HEK293T (cell line): Measurements from ENCODE around the gene MRPL45.

ENCODE experiments used
- CTCF ChIA-PET: fragments of 350-600 bp; formaldehyde crosslinking; extraction: SDS; loops from one replicate; lab custom pipeline; 2021; ENCODE audit warnings: antibody characterized with exemption, inconsistent platforms; lab: Yijun Ruan, JAX
- POLR2A ChIA-PET: fragments of 350-600 bp; formaldehyde crosslinking; extraction: SDS; loops from one replicate; lab custom pipeline; 2020; ENCODE audit warnings: antibody characterized with exemption, inconsistent platforms; lab: Yijun Ruan, JAX
- DNase-seq: peaks from one replicate; pipeline ENCODE4 v3.0.0; 2012; ENCODE audit warnings: mixed read lengths; ENCODE audit errors: extremely low spot score
- ARNT ChIP-seq: fragments of 450-650 bp; IDR thresholded peaks from 2 replicates; pipeline ENCODE4 v1.6.1; 2017; ENCODE audit warnings: mild to moderate bottlenecking
- BHLHE40 ChIP-seq: fragments of 450-650 bp; IDR thresholded peaks from 2 replicates; pipeline ENCODE4 v1.6.1; 2016; ENCODE audit warnings: mild to moderate bottlenecking, moderate library complexity, borderline replicate concordance
- CTBP1 ChIP-seq: fragments of 450-650 bp; IDR thresholded peaks from 2 replicates; pipeline ENCODE4 v1.6.1; 2016; ENCODE audit warnings: borderline replicate concordance
- ELF4 ChIP-seq: fragments of 450-650 bp; IDR thresholded peaks from 2 replicates; pipeline ENCODE4 v1.6.1; 2017; ENCODE audit warnings: antibody characterized with exemption
- FOXA1 ChIP-seq: fragments of 450-650 bp; IDR thresholded peaks from 2 replicates; pipeline ENCODE4 v1.6.1; 2016; ENCODE audit warnings: mild to moderate bottlenecking
- FOXK2 ChIP-seq: fragments of 450-650 bp; IDR thresholded peaks from 2 replicates; pipeline ENCODE4 v1.6.1; 2016; ENCODE audit warnings: mild to moderate bottlenecking
- FOXM1 ChIP-seq: fragments of 450-650 bp; IDR thresholded peaks from 2 replicates; pipeline ENCODE4 v1.6.1; 2017; ENCODE audit warnings: mild to moderate bottlenecking, borderline replicate concordance
- HDGF ChIP-seq: fragments of 450-650 bp; IDR thresholded peaks from 2 replicates; pipeline ENCODE4 v1.6.1; 2017; ENCODE audit warnings: antibody characterized with exemption, borderline replicate concordance
- L3MBTL2 ChIP-seq: fragments of 450-650 bp; conservative IDR thresholded peaks from 2 replicates; pipeline ENCODE4 v1.6.1; 2016; ENCODE audit warnings: mild to moderate bottlenecking
- LEF1 ChIP-seq: fragments of 450-650 bp; IDR thresholded peaks from 2 replicates; pipeline ENCODE4 v1.6.1; 2017; ENCODE audit warnings: mild to moderate bottlenecking, borderline replicate concordance
- NFRKB ChIP-seq: fragments of 450-650 bp; IDR thresholded peaks from 2 replicates; pipeline ENCODE4 v1.6.1; 2016; ENCODE audit warnings: mild to moderate bottlenecking, moderate library complexity
- SP1 ChIP-seq: fragments of 450-650 bp; IDR thresholded peaks from 2 replicates; pipeline ENCODE4 v1.6.1; 2017
- SUZ12 ChIP-seq: fragments of 450-650 bp; IDR thresholded peaks from 2 replicates; pipeline ENCODE4 v1.6.1; 2016; ENCODE audit warnings: mild to moderate bottlenecking
- TARDBP ChIP-seq: fragments of 450-650 bp; IDR thresholded peaks from 2 replicates; pipeline ENCODE4 v1.6.1; 2016
- ZNF384 ChIP-seq: fragments of 450-650 bp; IDR thresholded peaks from 2 replicates; pipeline ENCODE4 v1.6.1; 2016
- TF ChIP-seq, protein P1 (sequence below): fragments of 450-650 bp; IDR thresholded peaks from 2 replicates; pipeline ENCODE4 v1.6.1; 2016

The MRPL45 gene

DNA sequence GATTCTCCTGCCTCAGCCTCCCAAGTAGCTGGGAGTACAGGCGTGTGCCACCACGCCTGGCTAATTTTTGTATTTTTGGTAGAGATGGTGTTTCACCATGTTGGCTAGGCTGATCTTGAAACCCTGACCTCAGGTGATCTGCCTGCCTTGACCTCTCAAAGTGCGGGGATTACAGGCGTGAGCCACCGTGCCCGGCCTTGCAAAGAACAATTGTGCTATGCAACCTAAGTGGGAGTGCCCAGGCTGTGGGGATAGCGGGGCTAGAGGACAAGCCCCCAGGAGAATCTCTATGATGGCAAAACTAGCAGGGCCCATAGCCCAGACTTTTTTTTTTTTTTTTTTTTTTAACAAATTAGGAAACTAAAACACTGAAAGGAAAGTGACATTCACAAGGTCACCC, 48.8 kb downstream of the MRPL45 start:
- CTCF ChIA-PET = interaction anchor here (0.7 to 2.4 kb wide), 3 partner anchors 12 to 69 kb away, joined by 3 to 9 read pairs (median 4); no protein-coding TSS in a partner anchor
- POLR2A ChIA-PET = no interaction called here
- no peak for DNase-seq
- TF ChIP-seq SUZ12 = no peak

DNA sequence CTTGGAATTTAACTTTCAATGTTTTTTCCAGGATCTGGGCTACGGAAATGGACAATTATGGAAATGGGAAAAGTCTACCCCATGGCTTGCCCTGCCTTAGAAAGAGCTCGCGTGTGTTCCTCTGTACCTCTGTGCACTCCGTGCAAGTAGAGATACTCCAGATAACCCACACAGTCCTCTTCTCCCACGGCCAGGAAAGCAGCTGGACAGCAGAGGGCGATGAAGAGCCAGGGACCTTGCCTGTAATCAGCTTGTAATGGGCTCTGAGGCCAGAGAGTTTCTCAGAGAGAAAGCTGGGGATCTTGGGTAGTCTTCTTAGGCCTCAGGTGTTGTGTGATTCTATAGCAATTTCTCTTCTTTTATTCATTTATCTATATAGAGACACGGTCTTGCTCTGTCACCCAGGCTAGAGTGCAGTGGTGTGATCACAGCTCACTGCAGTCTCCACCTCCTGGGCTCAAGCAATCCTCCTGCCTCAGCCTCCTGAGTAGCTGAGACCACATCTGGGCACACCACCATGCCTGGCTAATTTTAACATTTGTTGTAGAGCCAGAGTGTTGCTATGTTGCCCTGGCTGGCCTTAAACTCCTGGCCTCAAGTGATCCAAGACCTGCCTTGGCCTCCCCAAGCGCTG, 52.2 kb downstream of the MRPL45 start:
- CTCF ChIA-PET = interaction anchor here (0.6 to 4.0 kb wide), 22 partner anchors 9 to 409 kb away, joined by 3 to 53 read pairs (median 4); no protein-coding TSS in a partner anchor
- POLR2A ChIA-PET = interaction anchor here (0.8 to 3.6 kb wide), 9 partner anchors 9 to 505 kb away, joined by 3 to 60 read pairs (median 4); partner anchors contain the start of gene RPL23
- peak; percentile 65 for DNase-seq
- TF ChIP-seq SUZ12 (no peak), ARNT (no peak), TARDBP (no peak), SP1 (no peak), BHLHE40 (no peak), ZNF384 (no peak), FOXA1 (no peak), CTBP1 (no peak), L3MBTL2 (no peak), HDGF (no peak), FOXK2 (no peak), LEF1 (no peak), ELF4 (no peak)
- TF ChIP-seq, protein P1, sequence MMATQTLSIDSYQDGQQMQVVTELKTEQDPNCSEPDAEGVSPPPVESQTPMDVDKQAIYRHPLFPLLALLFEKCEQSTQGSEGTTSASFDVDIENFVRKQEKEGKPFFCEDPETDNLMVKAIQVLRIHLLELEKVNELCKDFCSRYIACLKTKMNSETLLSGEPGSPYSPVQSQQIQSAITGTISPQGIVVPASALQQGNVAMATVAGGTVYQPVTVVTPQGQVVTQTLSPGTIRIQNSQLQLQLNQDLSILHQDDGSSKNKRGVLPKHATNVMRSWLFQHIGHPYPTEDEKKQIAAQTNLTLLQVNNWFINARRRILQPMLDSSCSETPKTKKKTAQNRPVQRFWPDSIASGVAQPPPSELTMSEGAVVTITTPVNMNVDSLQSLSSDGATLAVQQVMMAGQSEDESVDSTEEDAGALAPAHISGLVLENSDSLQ = no peak

DNA sequence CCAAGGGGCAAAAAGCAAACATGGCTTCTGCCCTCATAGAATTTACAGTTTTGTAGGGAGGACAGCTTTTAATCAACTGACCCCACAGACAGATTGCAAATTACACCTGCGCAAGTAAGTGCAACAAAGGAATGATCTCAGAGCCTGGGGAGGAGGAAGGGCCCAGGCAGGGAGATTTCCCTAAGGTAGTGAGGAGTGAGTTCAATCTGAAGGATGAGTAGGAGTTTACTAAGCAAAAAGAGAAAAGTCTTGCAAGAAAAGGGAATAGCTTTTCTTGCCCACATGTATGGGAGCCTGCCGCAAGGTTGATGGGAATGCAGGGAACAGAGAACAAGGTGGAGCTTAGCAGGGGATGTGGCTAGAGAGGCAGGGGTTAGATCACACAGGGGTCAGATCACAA, 53.1 kb downstream of the MRPL45 start:
- no peak for DNase-seq
- TF ChIP-seq L3MBTL2 = no peak
- no peak for TF ChIP-seq TARDBP
- no peak for TF ChIP-seq SUZ12
- TF ChIP-seq ZNF384 = no peak
- TF ChIP-seq ARNT = no peak
- TF ChIP-seq FOXM1 = no peak
- no peak for TF ChIP-seq HDGF
- TF ChIP-seq, protein P1 = no peak
- ChIA-PET CTCF (interaction anchor here (0.8 to 4.0 kb wide), 11 partner anchors 10 to 74 kb away, joined by 3 to 53 read pairs (median 13); no protein-coding TSS in a partner anchor), POLR2A (interaction anchor here (1.0 to 3.6 kb wide), 6 partner anchors 10 to 64 kb away, joined by 4 to 60 read pairs (median 5); no protein-coding TSS in a partner anchor)

DNA sequence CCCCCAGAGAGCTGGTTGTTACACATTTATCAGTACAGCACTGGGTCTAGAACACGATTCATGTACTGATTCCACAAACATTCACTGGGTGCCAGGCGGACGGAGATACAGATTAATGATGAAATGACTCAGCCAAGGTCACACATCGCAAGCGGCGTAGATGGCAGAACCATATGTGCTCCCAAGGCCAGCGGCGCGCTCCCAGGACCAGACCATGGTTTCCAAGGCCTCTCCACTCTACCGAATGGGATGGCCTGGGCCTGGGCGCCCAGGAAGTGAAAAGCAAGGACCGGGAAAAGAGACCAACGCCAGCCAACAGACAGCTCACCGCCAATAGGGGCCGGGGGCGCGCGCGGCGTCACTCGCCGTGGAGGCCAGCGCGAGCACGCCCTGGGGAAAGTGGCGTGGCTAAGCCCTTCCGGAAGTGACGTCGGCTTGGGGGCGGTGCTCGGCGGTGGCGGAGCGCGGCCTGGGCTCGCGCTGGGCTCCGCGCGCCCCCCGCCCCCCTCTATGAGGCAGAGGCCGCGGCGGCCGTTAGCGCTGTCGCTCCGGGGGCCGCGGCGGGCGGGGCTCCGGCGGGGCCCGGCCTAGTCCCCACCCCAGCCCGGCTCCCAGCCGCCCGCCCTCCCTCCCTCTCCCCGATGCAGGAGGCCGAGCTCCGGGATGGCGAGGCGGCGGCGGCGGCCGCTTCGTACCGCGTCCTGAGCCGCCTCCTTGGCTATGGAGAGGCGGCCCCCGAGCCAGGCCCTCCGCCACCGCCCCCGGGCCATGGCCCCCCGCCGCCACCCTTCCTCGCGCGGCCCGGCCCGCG, 54.6 kb downstream of the MRPL45 start, which contains the start of gene SOCS7:
TSS of gene SOCS7 (plus strand) at position 433 of the 811 bp plus-strand sequence. CDS start at position 642, 209 bp downstream.
- DNase-seq = peak; percentile 86
- CTCF ChIA-PET = interaction anchor here (0.6 to 2.8 kb wide), 6 partner anchors 18 to 185 kb away, joined by 3 to 53 read pairs (median 4); no protein-coding TSS in a partner anchor
- no peak for TF ChIP-seq FOXA1
- TF ChIP-seq L3MBTL2 = peak; percentile 21; the same call in 1 of the 2 replicates
- no peak; the same call in 1 of the 2 replicates for TF ChIP-seq ELF4
- no peak for TF ChIP-seq HDGF
- TF ChIP-seq CTBP1 = no peak
- no peak for TF ChIP-seq LEF1
- TF ChIP-seq, protein P1 = peak; percentile 18; the same call in 1 of the 2 replicates
- TF ChIP-seq FOXM1 = no peak
- no peak for TF ChIP-seq FOXK2
- TF ChIP-seq SUZ12 = no peak
- no peak for TF ChIP-seq SP1
- POLR2A ChIA-PET = interaction anchor here (0.6 to 5.1 kb wide), 23 partner anchors 9 to 401 kb away, joined by 3 to 69 read pairs (median 5); partner anchors contain the start of gene PSMB3

DNA sequence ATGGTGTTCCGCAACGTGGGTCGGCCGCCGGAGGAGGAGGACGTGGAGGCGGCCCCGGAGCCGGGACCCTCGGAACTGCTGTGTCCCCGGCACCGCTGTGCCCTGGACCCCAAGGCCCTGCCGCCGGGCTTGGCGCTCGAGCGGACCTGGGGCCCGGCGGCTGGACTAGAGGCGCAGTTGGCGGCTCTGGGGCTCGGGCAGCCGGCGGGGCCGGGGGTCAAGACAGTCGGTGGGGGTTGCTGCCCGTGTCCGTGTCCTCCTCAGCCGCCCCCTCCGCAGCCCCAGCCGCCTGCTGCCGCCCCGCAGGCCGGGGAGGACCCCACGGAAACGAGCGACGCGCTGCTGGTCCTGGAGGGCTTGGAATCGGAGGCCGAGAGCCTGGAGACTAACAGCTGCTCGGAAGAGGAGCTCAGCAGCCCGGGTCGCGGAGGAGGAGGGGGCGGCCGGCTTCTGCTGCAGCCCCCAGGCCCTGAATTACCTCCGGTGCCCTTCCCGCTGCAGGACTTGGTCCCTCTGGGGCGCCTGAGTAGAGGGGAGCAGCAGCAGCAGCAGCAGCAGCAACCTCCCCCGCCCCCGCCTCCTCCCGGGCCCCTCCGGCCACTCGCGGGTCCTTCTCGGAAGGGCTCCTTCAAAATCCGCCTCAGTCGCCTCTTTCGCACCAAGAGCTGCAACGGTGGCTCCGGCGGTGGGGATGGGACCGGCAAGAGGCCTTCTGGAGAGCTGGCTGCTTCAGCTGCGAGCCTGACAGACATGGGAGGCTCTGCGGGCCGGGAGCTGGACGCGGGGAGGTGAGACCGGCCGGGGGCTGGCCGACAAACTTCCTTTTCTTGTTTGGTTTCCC, 55.5 kb downstream of the MRPL45 start:
- ChIA-PET CTCF (interaction anchor here (0.6 to 2.4 kb wide), 7 partner anchors 19 to 184 kb away, joined by 3 to 17 read pairs (median 4); no protein-coding TSS in a partner anchor), POLR2A (interaction anchor here (0.8 to 5.1 kb wide), 13 partner anchors 9 to 157 kb away, joined by 3 to 69 read pairs (median 5); partner anchors contain the start of gene GPR179)
- TF ChIP-seq NFRKB = no peak
- TF ChIP-seq TARDBP = no peak
- no peak for TF ChIP-seq ELF4
- TF ChIP-seq SP1 = no peak
- TF ChIP-seq BHLHE40 = no peak
- TF ChIP-seq LEF1 = no peak
- no peak for TF ChIP-seq FOXK2
- TF ChIP-seq ZNF384 = no peak
- TF ChIP-seq ARNT = no peak
- TF ChIP-seq HDGF = no peak
- no peak for TF ChIP-seq FOXA1
- no peak for TF ChIP-seq SUZ12
- TF ChIP-seq, protein P1 = no peak
- no peak for TF ChIP-seq FOXM1
- no peak for TF ChIP-seq CTBP1
- DNase-seq = peak; percentile 14
